ENCODE data around the gene MOXD1. TPM values are rescaled to one million over a fixed set of nuclear protein-coding genes. Genes with fewer than 3 reads are reported as not detected.
"Not testable (repeated sequence)": the region's sequence is repeated elsewhere in the genome, so short reads cannot be mapped to it uniquely, and the experiment has no call there.

MOXD1 gene
- total RNA-seq, 4 donors from 2014 or later: 27.6 to 260 (median 58.9) TPM

- H3K9me3 ChIP-seq: no peaks in the 10 kb centered on the region
- DNase-seq: no peak
- no peaks in the 10 kb centered on the region for H3K4me1 ChIP-seq
- H3K27ac ChIP-seq: no peak overlapping the region
- H3K36me3 ChIP-seq: no peaks in the 10 kb centered on the region
- intact Hi-C loops (cut with DNase I; ENCODE audit: low total_unique reads): loop anchor here (10.0 kb wide), 1 partner anchor 209 kb away; no protein-coding TSS in a partner anchor
- no peak for TF ChIP-seq CTCF (IDR thresholded peaks at IDR 0.05)
- no peak for TF ChIP-seq POLR2A (IDR thresholded peaks at IDR 0.05)
- no peak overlapping the region for H3K4me3 ChIP-seq
- no peaks in the 10 kb centered on the region for H3K27me3 ChIP-seq
Observed at GRCh38 chr6:132275066-132275970, 126.0 kb downstream of the MOXD1 start.

GRCh38 chr6:132272776-132273175, 128.5 kb downstream of the MOXD1 start:
- Histone ChIP-seq H3K36me3 (no peaks in the 10 kb centered on the region), H3K4me3 (no peak overlapping the region), H3K27me3 (no peaks in the 10 kb centered on the region), H3K27ac (no peak overlapping the region), H3K9me3 (no peaks in the 10 kb centered on the region), H3K4me1 (no peaks in the 10 kb centered on the region)
- no peak for DNase-seq
- intact Hi-C loops (cut with DNase I; ENCODE audit: low total_unique reads): loop anchor here (10.0 kb wide), 1 partner anchor 212 kb away; no protein-coding TSS in a partner anchor
- no peak for TF ChIP-seq CTCF (IDR thresholded peaks at IDR 0.05)

- Histone ChIP-seq H3K36me3 (no peaks in the 10 kb centered on the region), H3K4me3 (no peak overlapping the region), H3K4me1 (no peaks in the 10 kb centered on the region), H3K27ac (no peak overlapping the region), H3K27me3 (no peaks in the 10 kb centered on the region), H3K9me3 (no peaks in the 10 kb centered on the region)
- intact Hi-C loops (cut with DNase I; ENCODE audit: low total_unique reads): loop anchor here (10.0 kb wide), 1 partner anchor 214 kb away; no protein-coding TSS in a partner anchor
- TF ChIP-seq CTCF (IDR thresholded peaks at IDR 0.05) (no peak), POLR2A (IDR thresholded peaks at IDR 0.05) (no peak)
- no peak for DNase-seq
Observed at GRCh38 chr6:132270726-132271402, 130.4 kb downstream of the MOXD1 start.

GRCh38 chr6:132268666-132269065, 132.6 kb downstream of the MOXD1 start:
- intact Hi-C loops (cut with DNase I; ENCODE audit: low total_unique reads); H3K27me3 ChIP-seq; H3K4me3 ChIP-seq; H3K36me3 ChIP-seq; H3K9me3 ChIP-seq; H3K27ac ChIP-seq; H3K4me1 ChIP-seq; DNase-seq: not testable (repeated sequence)

DNA sequence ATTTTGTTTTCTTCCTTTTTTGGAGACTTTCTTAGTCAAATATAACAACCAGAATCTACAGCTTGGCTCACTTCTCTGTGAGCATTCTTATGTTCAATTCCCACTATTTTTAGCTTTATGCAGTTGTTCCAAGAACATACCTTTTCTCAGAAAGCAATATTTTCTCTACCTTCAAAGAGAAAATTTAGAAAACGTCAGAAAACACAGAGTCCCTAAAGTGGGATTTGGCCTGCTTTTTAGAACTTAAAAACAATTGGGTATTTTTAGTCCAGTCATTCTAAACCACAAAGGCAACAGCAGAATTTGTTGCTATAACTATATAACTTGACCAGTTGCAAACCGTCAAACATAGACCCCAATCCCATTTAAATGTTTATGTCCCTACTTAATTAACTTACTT, 133.1 kb downstream of the MOXD1 start:
- Histone ChIP-seq H3K27me3 (no peaks in the 10 kb centered on the region), H3K27ac (no peak overlapping the region), H3K4me1 (no peaks in the 10 kb centered on the region), H3K9me3 (no peaks in the 10 kb centered on the region), H3K4me3 (no peak overlapping the region), H3K36me3 (no peaks in the 10 kb centered on the region)
- intact Hi-C loops (cut with DNase I; ENCODE audit: low total_unique reads): no loop called here
- DNase-seq: no peak
- no peak for TF ChIP-seq POLR2A (IDR thresholded peaks at IDR 0.05)
- no peak for TF ChIP-seq CTCF (IDR thresholded peaks at IDR 0.05)
